ENCODE measurements around the gene VPS39. TPM values are rescaled to one million over a fixed set of nuclear protein-coding genes. Genes with fewer than 3 reads are reported as not detected.

The VPS39 gene
- total RNA-seq, 1 experiment from 2014 or later: 28.5 TPM

- BruUV-seq (replicated peaks): no TSS peak
- no peak overlapping the region for H3K4me3 ChIP-seq (ENCODE audit: low read length)
- H3K4me1 ChIP-seq (ENCODE audit: insufficient read depth, low read length): no peaks in the 10 kb centered on the region
- H3K27me3 ChIP-seq (ENCODE audit: low read length): no peaks in the 10 kb centered on the region
- no peak for TF ChIP-seq EZH2phosphoT487 (IDR thresholded peaks at IDR 0.05; ENCODE audit: borderline replicate concordance, low read length)
- TF ChIP-seq EZH2 (IDR thresholded peaks at IDR 0.05; ENCODE audit: low read length, unreplicated experiment): no peak
- TF ChIP-seq CTCF (conservative IDR thresholded peaks at IDR 0.05; ENCODE audit: low read depth, low read length): no peak
- H3K9ac ChIP-seq (ENCODE audit: low read length): no peak overlapping the region
- no peaks in the 10 kb centered on the region for H3K9me2 ChIP-seq (replicated peaks; ENCODE audit: low read length)
- H3K4me2 ChIP-seq (ENCODE audit: low read length): no peak overlapping the region
- no peak for ATAC-seq
- H3K9me3 ChIP-seq (ENCODE audit: low read length): no peaks in the 10 kb centered on the region
- CTCF ChIA-PET: no interaction called here
- DNase-seq: no peak
- POLR2A ChIA-PET (ENCODE audit: unreplicated experiment): no interaction called here
- H3K79me2 ChIP-seq (ENCODE audit: low read length): no peaks in the 10 kb centered on the region
- H2AFZ ChIP-seq (ENCODE audit: low read length): no peak overlapping the region
- intact Hi-C loops (cut with micrococcal nuclease): no loop called here
- H3K36me3 ChIP-seq (ENCODE audit: low read depth, low read length): no peaks in the 10 kb centered on the region
- H4K20me1 ChIP-seq (ENCODE audit: low read length): no peaks in the 10 kb centered on the region
- H3F3A ChIP-seq (ENCODE audit: low read length, unreplicated experiment): no peaks in the 10 kb centered on the region
- H3K27ac ChIP-seq (ENCODE audit: low read length): no peak overlapping the region
Measured at GRCh38 chr15:42123546-42123945, 84.6 kb downstream of the VPS39 start.

GRCh38 chr15:42121682-42122081, 86.4 kb downstream of the VPS39 start:
- no peak for TF ChIP-seq EZH2phosphoT487 (IDR thresholded peaks at IDR 0.05; ENCODE audit: borderline replicate concordance, low read length)
- TF ChIP-seq CTCF (conservative IDR thresholded peaks at IDR 0.05; ENCODE audit: low read depth, low read length): no peak
- no peak for TF ChIP-seq EZH2 (IDR thresholded peaks at IDR 0.05; ENCODE audit: low read length, unreplicated experiment)
- H3K9me2 ChIP-seq (replicated peaks; ENCODE audit: low read length): no peaks in the 10 kb centered on the region
- no peak overlapping the region for H3K9ac ChIP-seq (ENCODE audit: low read length)
- H3K36me3 ChIP-seq (ENCODE audit: low read depth, low read length): no peaks in the 10 kb centered on the region
- no TSS peak for BruUV-seq (replicated peaks)
- ChIA-PET POLR2A (ENCODE audit: unreplicated experiment) (no interaction called here), CTCF (no interaction called here)
- no peaks in the 10 kb centered on the region for H3K79me2 ChIP-seq (ENCODE audit: low read length)
- intact Hi-C loops (cut with micrococcal nuclease): no loop called here
- H2AFZ ChIP-seq (ENCODE audit: low read length): no peak overlapping the region
- H3K27ac ChIP-seq (ENCODE audit: low read length): no peak overlapping the region
- DNase-seq (no peak), ATAC-seq (no peak)
- H3K9me3 ChIP-seq (ENCODE audit: low read length): no peaks in the 10 kb centered on the region
- no peaks in the 10 kb centered on the region for H3F3A ChIP-seq (ENCODE audit: low read length, unreplicated experiment)
- no peaks in the 10 kb centered on the region for H3K27me3 ChIP-seq (ENCODE audit: low read length)
- H3K4me2 ChIP-seq (ENCODE audit: low read length): no peak overlapping the region
- H3K4me1 ChIP-seq (ENCODE audit: insufficient read depth, low read length): no peaks in the 10 kb centered on the region
- H4K20me1 ChIP-seq (ENCODE audit: low read length): no peaks in the 10 kb centered on the region
- H3K4me3 ChIP-seq (ENCODE audit: low read length): no peak overlapping the region

GRCh38 chr15:42121021-42121420, 87.1 kb downstream of the VPS39 start:
- no peaks in the 10 kb centered on the region for H3K27me3 ChIP-seq (ENCODE audit: low read length)
- no peak overlapping the region for H3K4me3 ChIP-seq (ENCODE audit: low read length)
- intact Hi-C loops (cut with micrococcal nuclease): no loop called here
- TF ChIP-seq EZH2 (IDR thresholded peaks at IDR 0.05; ENCODE audit: low read length, unreplicated experiment): no peak
- no peaks in the 10 kb centered on the region for H3K4me1 ChIP-seq (ENCODE audit: insufficient read depth, low read length)
- no peak overlapping the region for H2AFZ ChIP-seq (ENCODE audit: low read length)
- no peak overlapping the region for H3K9ac ChIP-seq (ENCODE audit: low read length)
- ChIA-PET POLR2A (ENCODE audit: unreplicated experiment) (no interaction called here), CTCF (no interaction called here)
- H3K36me3 ChIP-seq (ENCODE audit: low read depth, low read length): no peaks in the 10 kb centered on the region
- no peak overlapping the region for H3K4me2 ChIP-seq (ENCODE audit: low read length)
- H3K9me2 ChIP-seq (replicated peaks; ENCODE audit: low read length): no peaks in the 10 kb centered on the region
- no TSS peak for BruUV-seq (replicated peaks)
- no peak overlapping the region for H3K27ac ChIP-seq (ENCODE audit: low read length)
- no peaks in the 10 kb centered on the region for H3F3A ChIP-seq (ENCODE audit: low read length, unreplicated experiment)
- ATAC-seq (no peak), DNase-seq (no peak)
- no peaks in the 10 kb centered on the region for H3K9me3 ChIP-seq (ENCODE audit: low read length)
- no peaks in the 10 kb centered on the region for H3K79me2 ChIP-seq (ENCODE audit: low read length)
- no peaks in the 10 kb centered on the region for H4K20me1 ChIP-seq (ENCODE audit: low read length)

Data from PC-3 (cell line).